Large intestine (tissue), 3 donors: ENCODE measurements around the gene SLC16A8. TPM values are rescaled to one million over a fixed set of nuclear protein-coding genes. Genes with fewer than 3 reads are reported as not detected.

ENCODE experiments used
- DNase-seq, 2 donors: peaks; one replicate each; pipeline versions ENCODE4 v3.0.0 to v3.0.0-alpha.2; 2013
- H3K27ac ChIP-seq: one replicate; pipeline ENCODE4 v1.5.1; 2013; ENCODE audit warnings: low read length
- H3K27me3 ChIP-seq: 2 replicates; pipeline ENCODE4 v1.6.1; 2013; ENCODE audit warnings: low read length; ENCODE audit not compliant: control insufficient read depth, insufficient read depth
- H3K36me3 ChIP-seq: 2 replicates; pipeline ENCODE4 v1.6.1; 2013; ENCODE audit warnings: low read length; ENCODE audit not compliant: control insufficient read depth, insufficient read depth
- H3K4me1 ChIP-seq: one replicate; pipeline ENCODE4 v1.6.1; 2013; ENCODE audit warnings: low read length; ENCODE audit not compliant: control insufficient read depth, insufficient read depth
- H3K4me3 ChIP-seq: one replicate; pipeline ENCODE4 v1.5.1; 2013; ENCODE audit warnings: low read length
- H3K9me3 ChIP-seq: one replicate; pipeline ENCODE4 v1.6.1; 2013; ENCODE audit warnings: mild to moderate bottlenecking, low read depth, low read length, moderate library complexity; ENCODE audit not compliant: control insufficient read depth
- WGBS: methylation state at CpG from one replicate; pipeline ENCODE4 v1.1.5; 2013; ENCODE audit warnings: low lambda C conversion rate; ENCODE audit not compliant: insufficient coverage; 5-methylcytosine and 5-hydroxymethylcytosine counted together
- polyA plus RNA-seq: library from polyadenylated mRNA; unstranded; fragments of 120-200 nt; gene quantifications from one replicate; pipeline ENCODE4 v1.2.1, GENCODE V29; 2013

The SLC16A8 gene
- polyA plus RNA-seq, 1 donor = 2.3 TPM

DNA sequence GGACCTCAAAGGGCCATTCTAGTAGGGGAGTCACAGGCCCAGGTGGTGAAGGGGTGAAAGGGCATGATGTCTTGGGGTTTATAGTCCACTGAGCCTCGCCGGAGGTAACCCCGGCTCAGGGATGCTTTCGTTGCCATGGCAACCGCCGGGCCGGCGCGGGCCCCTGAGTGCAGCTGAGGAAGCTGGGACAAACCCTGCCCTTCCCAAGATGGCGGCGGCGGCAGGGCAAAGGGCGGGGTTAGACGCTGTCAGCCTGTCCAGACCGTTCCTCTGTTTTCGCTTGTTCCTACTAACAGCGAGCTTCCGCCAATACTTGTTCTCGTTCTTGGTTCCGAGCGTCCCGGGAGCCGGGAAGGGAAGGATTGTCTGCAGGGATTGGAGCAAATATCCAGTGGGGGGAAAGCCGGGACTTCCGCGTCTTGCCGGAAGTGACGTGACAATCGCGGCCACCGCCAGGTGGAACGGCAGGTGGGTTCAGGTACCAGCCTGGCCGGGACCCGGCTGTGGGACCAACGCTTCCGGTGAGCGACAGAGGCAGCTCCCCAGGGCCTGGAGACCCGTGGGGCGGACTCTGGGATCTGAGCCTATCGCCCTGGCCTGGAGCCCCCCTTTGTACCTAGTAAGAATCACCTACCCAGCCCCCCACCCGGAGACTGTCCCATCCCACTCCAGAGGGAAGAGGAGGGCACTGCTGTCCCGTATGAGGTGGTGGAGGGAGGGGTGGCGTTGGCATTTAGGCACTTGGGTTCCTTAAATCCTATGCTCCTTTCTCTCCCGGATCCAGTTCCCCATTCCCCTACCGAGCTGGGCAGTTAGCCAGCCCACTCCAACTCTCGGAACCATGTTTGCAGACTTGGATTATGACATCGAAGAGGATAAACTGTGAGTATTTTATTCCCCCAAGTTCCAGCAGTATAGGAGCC lies 26.8 kb downstream of the SLC16A8 start, which contains the start of gene PICK1:
TSS of gene PICK1 (plus strand) at position 436 of the 923 bp plus-strand sequence. CDS start at position 842, 406 bp downstream.
- Histone ChIP-seq H3K9me3 (no peaks in the 10 kb centered on the region), H3K27me3 (no peaks in the 10 kb centered on the region), H3K4me3 (peak within 1 kb of the TSS; percentile 74), H3K36me3 (peaks cover 21% of the 10 kb centered on the region), H3K27ac (peak within 1 kb of the TSS; percentile 65), H3K4me1 (peaks cover 4% of the 10 kb centered on the region)
- peak; percentile 93 to 96 for DNase-seq
- no CpG with 5 or more reads among the region's 47 CpGs for WGBS

GRCh38 chr22:38051900-38052862 lies 31.8 kb downstream of the SLC16A8 start:
- no peaks in the 10 kb centered on the region for H3K36me3 ChIP-seq
- DNase-seq = peak; percentile 74
- H3K27ac ChIP-seq = no peak overlapping the region
- no peaks in the 10 kb centered on the region for H3K27me3 ChIP-seq
- no peak overlapping the region for H3K4me3 ChIP-seq
- WGBS = no CpG with 5 or more reads among the region's 30 CpGs
- H3K9me3 ChIP-seq = no peaks in the 10 kb centered on the region
- H3K4me1 ChIP-seq = peaks cover 4% of the 10 kb centered on the region

- Histone ChIP-seq H3K4me3 (no peak overlapping the region), H3K27ac (no peak overlapping the region), H3K36me3 (no peaks in the 10 kb centered on the region), H3K9me3 (no peaks in the 10 kb centered on the region), H3K27me3 (peaks cover 3% of the 10 kb centered on the region), H3K4me1 (no peaks in the 10 kb centered on the region)
- DNase-seq = no peak
- no CpG with 5 or more reads among the region's 8 CpGs for WGBS
Observed at GRCh38 chr22:38051261-38051660, 32.7 kb downstream of the SLC16A8 start.

GRCh38 chr22:38050720-38051119 lies 33.3 kb downstream of the SLC16A8 start:
- H3K9me3 ChIP-seq = no peaks in the 10 kb centered on the region
- WGBS = 90% methylated on average over 2 of the region's 7 CpGs
- H3K36me3 ChIP-seq = no peaks in the 10 kb centered on the region
- peaks cover 5% of the 10 kb centered on the region for H3K27me3 ChIP-seq
- H3K27ac ChIP-seq = no peak overlapping the region
- H3K4me3 ChIP-seq = no peak overlapping the region
- no peak for DNase-seq
- no peaks in the 10 kb centered on the region for H3K4me1 ChIP-seq

DNA sequence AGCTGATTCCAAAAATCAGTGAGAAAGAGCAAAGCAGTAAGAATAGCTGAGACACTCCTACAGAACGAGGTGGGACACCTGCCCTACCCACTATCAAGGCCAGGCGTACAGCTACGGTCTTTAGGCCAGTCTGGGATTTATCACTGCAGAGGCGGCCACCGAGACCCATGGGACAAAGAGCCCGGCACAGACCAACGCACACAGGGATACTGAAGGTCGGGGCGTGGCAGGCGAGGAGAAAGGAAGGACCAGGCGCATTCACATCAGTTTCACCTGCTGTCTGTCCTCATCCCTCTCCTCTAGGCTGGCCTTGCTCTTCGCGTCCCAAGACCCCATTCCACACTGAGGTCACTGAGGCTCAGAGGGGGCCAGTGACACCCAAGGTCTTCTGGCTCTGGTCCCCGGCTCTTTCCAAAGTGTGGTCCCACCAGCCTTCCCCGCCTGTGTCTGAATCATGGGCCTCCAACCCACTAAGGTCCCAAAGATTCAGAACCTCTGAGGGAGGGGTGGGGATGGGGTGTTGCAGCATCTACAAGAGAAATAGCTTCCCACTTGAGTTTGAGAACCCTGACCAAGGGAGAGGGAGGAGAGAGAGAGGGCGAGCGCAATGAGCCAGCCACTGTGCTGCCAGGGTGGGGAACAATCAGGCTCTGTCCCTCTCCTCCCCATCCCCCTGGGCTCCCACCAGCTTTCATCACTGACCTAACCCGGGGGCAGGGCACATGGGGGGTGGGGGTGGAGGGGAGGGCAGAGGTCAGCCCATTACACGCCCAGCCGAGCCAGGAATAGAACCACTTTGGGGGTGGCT lies 34.0 kb downstream of the SLC16A8 start:
- H3K27ac ChIP-seq = no peak overlapping the region

DNA sequence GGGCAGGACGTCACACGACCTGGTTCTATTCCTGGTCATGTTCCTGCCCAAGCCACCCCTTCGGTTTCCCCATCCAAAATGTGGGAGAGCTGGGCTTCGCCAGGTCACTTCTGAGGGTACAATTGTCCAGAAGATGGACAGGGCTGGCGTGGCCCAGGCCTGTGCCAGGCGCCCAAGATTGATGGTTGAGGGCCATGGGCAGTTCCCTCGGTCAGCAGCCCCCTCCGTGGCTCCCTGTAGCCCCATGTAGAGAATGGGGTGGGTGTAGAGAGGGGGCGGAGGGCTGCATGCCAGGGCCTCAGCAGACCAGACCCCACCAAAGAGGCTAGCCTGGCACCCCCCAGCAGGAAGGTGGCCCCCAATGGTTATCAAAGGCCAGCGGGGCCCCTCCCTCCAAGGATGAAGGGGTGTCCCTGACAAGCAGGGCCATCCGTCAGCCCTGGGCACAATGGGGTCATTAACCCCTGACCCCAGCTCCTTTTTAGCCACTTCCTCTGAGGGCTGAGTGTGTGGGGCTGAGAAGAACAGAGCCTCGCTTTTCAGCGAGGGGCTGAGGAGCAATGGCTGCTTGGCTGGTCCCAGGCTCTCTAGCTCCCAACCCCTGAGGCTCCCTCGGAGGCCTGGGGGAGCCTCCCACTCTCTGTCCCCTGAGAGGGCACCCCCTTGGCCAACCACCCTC lies 37.8 kb downstream of the SLC16A8 start:
- no peaks in the 10 kb centered on the region for H3K36me3 ChIP-seq
- no peaks in the 10 kb centered on the region for H3K9me3 ChIP-seq
- no peak for DNase-seq
- WGBS = no CpG with 5 or more reads among the region's 14 CpGs
- no peaks in the 10 kb centered on the region for H3K4me1 ChIP-seq
- no peak overlapping the region for H3K27ac ChIP-seq
- H3K4me3 ChIP-seq = no peak overlapping the region
- H3K27me3 ChIP-seq = peaks cover 5% of the 10 kb centered on the region

More for the DNA sequence above, 34.0 kb downstream of the SLC16A8 start:
- no peak overlapping the region for H3K4me3 ChIP-seq
- H3K4me1 ChIP-seq = no peaks in the 10 kb centered on the region
- no peaks in the 10 kb centered on the region for H3K36me3 ChIP-seq
- H3K27me3 ChIP-seq = peaks cover 5% of the 10 kb centered on the region
- WGBS = no CpG with 5 or more reads among the region's 20 CpGs
- DNase-seq = no peak
- H3K9me3 ChIP-seq = no peaks in the 10 kb centered on the region

GRCh38 chr22:38043151-38044039 lies 40.6 kb downstream of the SLC16A8 start:
- no peak for DNase-seq
- Histone ChIP-seq H3K27me3 (peaks cover 5% of the 10 kb centered on the region), H3K4me1 (no peaks in the 10 kb centered on the region), H3K27ac (no peak overlapping the region), H3K9me3 (no peaks in the 10 kb centered on the region), H3K4me3 (no peak overlapping the region), H3K36me3 (no peaks in the 10 kb centered on the region)
- 93% methylated on average over 4 of the region's 16 CpGs for WGBS

DNA sequence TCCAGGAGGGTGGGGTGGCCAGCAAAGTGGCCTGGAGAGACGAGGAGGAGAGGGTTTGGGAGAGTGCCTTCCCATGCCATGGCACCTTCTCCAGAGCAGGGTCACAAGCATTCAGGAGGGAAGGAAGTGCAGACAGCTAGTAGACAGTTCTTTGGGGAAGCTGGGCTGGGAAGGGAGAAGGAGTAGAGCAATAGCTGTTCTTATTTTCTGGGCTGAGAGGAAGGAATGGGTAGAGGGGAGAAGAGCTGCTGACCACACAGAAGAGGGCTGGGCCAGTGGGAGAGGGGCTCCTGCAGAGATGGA lies 41.5 kb downstream of the SLC16A8 start:
- DNase-seq = no peak
- no peaks in the 10 kb centered on the region for H3K36me3 ChIP-seq
- no peak overlapping the region for H3K4me3 ChIP-seq
- WGBS = no CpG with 5 or more reads among the region's 1 CpG
- H3K27me3 ChIP-seq = peaks cover 5% of the 10 kb centered on the region
- no peaks in the 10 kb centered on the region for H3K4me1 ChIP-seq
- no peak overlapping the region for H3K27ac ChIP-seq
- no peaks in the 10 kb centered on the region for H3K9me3 ChIP-seq
